ENCODE data around the gene COG5.

- TF ChIP-seq MYC (IDR thresholded peaks at IDR 0.05; ENCODE audit: insufficient read depth, insufficient read length, insufficient replicate concordance, low read length, severe bottlenecking) (no peak), CTCF (IDR thresholded peaks at IDR 0.05 in 2 of 3, conservative IDR thresholded peaks at IDR 0.05 in 1 of 3; ENCODE audit: control insufficient read depth in 2 of 3, extremely low read depth in 1 of 3, insufficient read depth in 1 of 3, low read depth in 3 of 3, low read length in 3 of 3) (no peak), CEBPZ (IDR thresholded peaks at IDR 0.05; ENCODE audit: low read depth, low read length) (no peak), ETV6 (conservative IDR thresholded peaks at IDR 0.05 in 1 of 2, IDR thresholded peaks at IDR 0.05 in 1 of 2; ENCODE audit: borderline replicate concordance in 1 of 2, low read depth in 1 of 2) (no peak), MAX (IDR thresholded peaks at IDR 0.05; ENCODE audit: low read depth, low read length) (no peak), FOS (IDR thresholded peaks at IDR 0.05; ENCODE audit: borderline replicate concordance, extremely low read depth, insufficient read length) (no peak), CBX3 (IDR thresholded peaks at IDR 0.05; ENCODE audit: borderline replicate concordance, low read depth) (no peak), REST (IDR thresholded peaks at IDR 0.05; ENCODE audit: low read depth, low read length) (no peak), SMC3 (IDR thresholded peaks at IDR 0.05; ENCODE audit: borderline replicate concordance, low read length) (no peak), CHD1 (IDR thresholded peaks at IDR 0.05; ENCODE audit: low read depth, low read length) (no peak), RAD51 (IDR thresholded peaks at IDR 0.05) (no peak), HCFC1 (IDR thresholded peaks at IDR 0.05; ENCODE audit: low read length) (no peak), SREBF2 (IDR thresholded peaks at IDR 0.05; ENCODE audit: low read length) (no peak)
These were observed 177.1 kb downstream of the COG5 start for GRCh38 chr7:107386548-107387102.
